Ramos (cell line): Measurements from ENCODE around the gene PPP1R14C.

Source experiments
- in situ Hi-C: fragments of 300-500 bp; cut with MboI; formaldehyde crosslinking; loops from one replicate; pipeline ENCODE4 v1.14.3; 2022; ENCODE audit warnings: low sequenced_read_pairs; ENCODE audit not compliant: unreplicated experiment

Gene PPP1R14C

GRCh38 chr6:150282806-150283205 lies 140.0 kb downstream of the PPP1R14C start:
- in situ Hi-C loops: no loop called here

- in situ Hi-C loops: no loop called here
These were observed 143.6 kb downstream of the PPP1R14C start for GRCh38 chr6:150286460-150286859.

- in situ Hi-C loops: no loop called here
These were observed 144.1 kb downstream of the PPP1R14C start for GRCh38 chr6:150286912-150287311.

GRCh38 chr6:150288456-150288855 lies 145.6 kb downstream of the PPP1R14C start:
- in situ Hi-C loops: no loop called here

GRCh38 chr6:150289454-150290071 lies 146.7 kb downstream of the PPP1R14C start:
- in situ Hi-C loops: no loop called here

- in situ Hi-C loops: no loop called here
These were observed 147.6 kb downstream of the PPP1R14C start for GRCh38 chr6:150290429-150290828.

GRCh38 chr6:150291968-150292710 lies 149.3 kb downstream of the PPP1R14C start:
- in situ Hi-C loops: no loop called here

- in situ Hi-C loops: no loop called here
These were observed 150.2 kb downstream of the PPP1R14C start for GRCh38 chr6:150293019-150293418.

- in situ Hi-C loops: no loop called here
These were observed 150.8 kb downstream of the PPP1R14C start for GRCh38 chr6:150293423-150294173.

- in situ Hi-C loops: no loop called here
These were observed 154.0 kb downstream of the PPP1R14C start for GRCh38 chr6:150296890-150297289.

GRCh38 chr6:150297327-150298029 lies 154.6 kb downstream of the PPP1R14C start:
- in situ Hi-C loops: no loop called here

- in situ Hi-C loops: no loop called here
These were observed 155.2 kb downstream of the PPP1R14C start for GRCh38 chr6:150298030-150298380.

GRCh38 chr6:150298676-150299075 lies 155.8 kb downstream of the PPP1R14C start:
- in situ Hi-C loops: no loop called here
